PC-9 (cell line): ENCODE measurements around the gene FIGN. TPM values are rescaled to one million over a fixed set of nuclear protein-coding genes. Genes with fewer than 3 reads are reported as not detected.

Experiments used
- BruUV-seq: library from RNA; stranded (reverse); fragments of 400-500 nt; replicated peaks from 2 replicates; lab custom pipeline; 2021; lab: Mats Ljungman, UMichigan
- CTCF ChIA-PET: fragments of 300-600 bp; sonication (Branson Sonifier 250); formaldehyde crosslinking; loops from one replicate; lab custom pipeline; 2022; ENCODE audit warnings: antibody characterized with exemption; lab: Charles Lee
- POLR2A ChIA-PET: fragments of 300-600 bp; sonication (Branson Sonifier 250); formaldehyde crosslinking; loops from one replicate; lab custom pipeline; 2022; ENCODE audit warnings: antibody characterized with exemption; ENCODE audit not compliant: unreplicated experiment; lab: Charles Lee
- DNase-seq, 2 experiments: peaks; one replicate each; pipeline versions ENCODE4 v3.0.0 to v3.0.0-alpha.2; 2015 to 2022; ENCODE audit warnings: mixed read lengths in 1 of 2
- H2AFZ ChIP-seq: fragments of 200-600 bp; sonication (generic); 2 replicates; pipeline ENCODE4 v1.8.1; 2017; ENCODE audit warnings: antibody characterized with exemption
- H3F3A ChIP-seq: fragments of 200-600 bp; sonication (generic); 2 replicates; pipeline ENCODE4 v1.8.1; 2017; ENCODE audit warnings: antibody characterized with exemption, mild to moderate bottlenecking, low read depth; ENCODE audit not compliant: insufficient read depth
- H3K27ac ChIP-seq: fragments of 200-600 bp; sonication (generic); 2 replicates; pipeline ENCODE4 v1.6.1; 2016; ENCODE audit warnings: mixed run types
- H3K27me3 ChIP-seq: fragments of 200-600 bp; sonication (generic); 2 replicates; pipeline ENCODE4 v1.6.1; 2016; ENCODE audit warnings: low read depth, mixed run types; ENCODE audit not compliant: insufficient read depth
- H3K36me3 ChIP-seq: fragments of 200-600 bp; sonication (generic); 2 replicates; pipeline ENCODE4 v1.6.1; 2016; ENCODE audit warnings: low read depth, mixed run types
- H3K4me1 ChIP-seq: fragments of 200-600 bp; sonication (generic); replicated peaks from 2 replicates; pipeline ENCODE4 v1.6.1; 2016; ENCODE audit warnings: mixed run types; ENCODE audit not compliant: insufficient read depth
- H3K4me2 ChIP-seq: fragments of 200-600 bp; sonication (generic); 2 replicates; pipeline ENCODE4 v1.6.1; 2017; ENCODE audit warnings: mixed run types
- H3K4me3 ChIP-seq: fragments of 200-600 bp; sonication (generic); 2 replicates; pipeline ENCODE4 v1.6.1; 2016; ENCODE audit warnings: mixed run types
- H3K79me2 ChIP-seq: fragments of 200-600 bp; sonication (generic); 2 replicates; pipeline ENCODE4 v1.6.1; 2017; ENCODE audit warnings: low read depth, mixed run types
- H3K9me2 ChIP-seq: fragments of 200-600 bp; sonication (generic); 2 replicates; pipeline ENCODE4 v1.8.1; 2017; ENCODE audit warnings: mild to moderate bottlenecking; ENCODE audit not compliant: insufficient read depth
- H3K9me3 ChIP-seq: fragments of 200-600 bp; sonication (generic); 2 replicates; pipeline ENCODE4 v1.8.1; 2016; ENCODE audit warnings: low read depth; ENCODE audit not compliant: insufficient read depth
- H4K20me1 ChIP-seq: fragments of 200-600 bp; sonication (generic); 2 replicates; pipeline ENCODE4 v1.8.1; 2017; ENCODE audit not compliant: insufficient read depth
- CTCF ChIP-seq: fragments of 200-600 bp; sonication (generic); conservative IDR thresholded peaks from 2 replicates; pipeline ENCODE4 v1.6.1; 2017; ENCODE audit warnings: mixed run types, antibody characterized with exemption, mild to moderate bottlenecking, moderate library complexity
- EZH2 ChIP-seq: fragments of 200-600 bp; sonication (generic); IDR thresholded peaks from 2 replicates; pipeline ENCODE4 v1.8.0; 2017; ENCODE audit warnings: antibody characterized with exemption, low read depth
- intact Hi-C: fragments of 100-400 bp; cut with micrococcal nuclease; formaldehyde crosslinking; loops from one replicate; pipeline ENCODE4 v1.10.0; 2022; ENCODE audit not compliant: unreplicated experiment
- total RNA-seq: library from RNA; stranded (reverse); gene quantifications from 2 replicates; pipeline ENCODE4 v1.2.3, GENCODE V29; 2021

The FIGN gene
- total RNA-seq, 1 experiment from 2014 or later, result 7.4 TPM

- POLR2A ChIA-PET, result no interaction called here
- Histone ChIP-seq H3K9me3 (no peaks in the 10 kb centered on the region), H3K4me1 (no peaks in the 10 kb centered on the region), H3K36me3 (no peaks in the 10 kb centered on the region), H3K27ac (no peak overlapping the region), H3K27me3 (no peaks in the 10 kb centered on the region), H4K20me1 (no peaks in the 10 kb centered on the region), H2AFZ (no peak overlapping the region), H3K4me3 (no peak overlapping the region), H3K9me2 (no peaks in the 10 kb centered on the region), H3K4me2 (no peak overlapping the region), H3K79me2 (no peaks in the 10 kb centered on the region), H3F3A (no peaks in the 10 kb centered on the region)
- TF ChIP-seq CTCF, result no peak
- BruUV-seq, result no TSS peak
- no peak for DNase-seq
- intact Hi-C loops, result no loop called here
- CTCF ChIA-PET, result no interaction called here
These were observed 123.5 kb downstream of the FIGN start for GRCh38 chr2:163612332-163612731.

DNA sequence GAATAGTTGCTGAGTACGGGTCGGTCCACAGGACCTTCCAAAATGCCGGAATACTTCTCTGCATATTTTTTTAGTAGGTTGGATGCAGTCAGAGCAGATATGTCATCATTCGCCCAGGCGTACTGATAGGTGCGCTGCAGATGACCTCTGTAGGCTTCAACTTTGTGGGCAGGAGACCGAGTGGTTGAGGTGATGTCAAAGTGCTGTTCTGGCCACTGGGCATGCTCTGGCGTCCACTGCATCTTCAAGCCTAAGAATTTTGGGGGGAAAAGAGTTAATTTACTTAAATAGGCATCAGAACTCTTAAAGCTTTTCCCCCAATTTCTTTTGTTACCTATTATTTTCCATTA is 124.3 kb downstream of the FIGN start:
- Histone ChIP-seq H3K4me1 (no peaks in the 10 kb centered on the region), H3K9me3 (no peaks in the 10 kb centered on the region), H3K79me2 (no peaks in the 10 kb centered on the region), H3K27me3 (no peaks in the 10 kb centered on the region), H3K9me2 (no peaks in the 10 kb centered on the region), H3K27ac (no peak overlapping the region), H3K4me3 (no peak overlapping the region), H4K20me1 (no peaks in the 10 kb centered on the region), H3K4me2 (no peak overlapping the region), H3K36me3 (no peaks in the 10 kb centered on the region), H2AFZ (no peak overlapping the region), H3F3A (no peaks in the 10 kb centered on the region)
- TF ChIP-seq CTCF (no peak), EZH2 (no peak)
- no peak for DNase-seq
- ChIA-PET POLR2A (no interaction called here), CTCF (no interaction called here)
- BruUV-seq, result no TSS peak
- intact Hi-C loops, result no loop called here

GRCh38 chr2:163610817-163611556 is 124.8 kb downstream of the FIGN start:
- no TSS peak for BruUV-seq
- H4K20me1 ChIP-seq, result no peaks in the 10 kb centered on the region
- DNase-seq, result no peak
- no peaks in the 10 kb centered on the region for H3K9me2 ChIP-seq
- no peak overlapping the region for H3K4me3 ChIP-seq
- CTCF ChIA-PET, result interaction anchor here (0.6 kb wide), 1 partner anchor 183 kb away, joined by 7 read pairs; no protein-coding TSS in a partner anchor
- intact Hi-C loops, result no loop called here
- H3F3A ChIP-seq, result no peaks in the 10 kb centered on the region
- TF ChIP-seq EZH2 (no peak), CTCF (no peak)
- no peaks in the 10 kb centered on the region for H3K36me3 ChIP-seq
- H3K79me2 ChIP-seq, result no peaks in the 10 kb centered on the region
- H3K4me2 ChIP-seq, result no peak overlapping the region
- H3K9me3 ChIP-seq, result no peaks in the 10 kb centered on the region
- H3K27ac ChIP-seq, result no peak overlapping the region
- no peak overlapping the region for H2AFZ ChIP-seq
- no peaks in the 10 kb centered on the region for H3K27me3 ChIP-seq
- POLR2A ChIA-PET, result no interaction called here
- H3K4me1 ChIP-seq, result no peaks in the 10 kb centered on the region
